Mesenteric fat pad (tissue), 1 donor: ENCODE measurements around the gene LDAF1. TPM values are rescaled to one million over a fixed set of nuclear protein-coding genes. Genes with fewer than 3 reads are reported as not detected.

Source experiments
- total RNA-seq: library from RNA; stranded (reverse); fragmentation: NEBNext Ultra II Directional; extraction: Animal tissue kit (Norgen Biotek cat#: 25700); gene quantifications from one replicate; pipeline ENCODE4 v1.2.1, GENCODE V29; 2021
- donor health status: DM: yes; HTN: yes; CAD: no.

The LDAF1 gene
- total RNA-seq, 1 donor from 2014 or later: 26.4 TPM

Other genes with a start within 250 kb of the LDAF1 start
- 0.10 TPM for gene DNAH3, start 7.8 kb upstream of the LDAF1 start, total RNA-seq
- gene ZP2, start 52.9 kb downstream of the LDAF1 start, total RNA-seq: not detected
- 0.06 TPM for gene ANKS4B, start 75.0 kb downstream of the LDAF1 start, total RNA-seq
- gene CRYM, start 119.6 kb downstream of the LDAF1 start, total RNA-seq: not detected